GM10847 (cell line): Measurements from ENCODE around the gene TMEM94.

Experiments
- POLR2A ChIP-seq: IDR thresholded peaks from 2 replicates; pipeline ENCODE4 v1.6.1; 2011; ENCODE audit not compliant: insufficient read length; ENCODE audit errors: extremely low read depth

Gene TMEM94

DNA sequence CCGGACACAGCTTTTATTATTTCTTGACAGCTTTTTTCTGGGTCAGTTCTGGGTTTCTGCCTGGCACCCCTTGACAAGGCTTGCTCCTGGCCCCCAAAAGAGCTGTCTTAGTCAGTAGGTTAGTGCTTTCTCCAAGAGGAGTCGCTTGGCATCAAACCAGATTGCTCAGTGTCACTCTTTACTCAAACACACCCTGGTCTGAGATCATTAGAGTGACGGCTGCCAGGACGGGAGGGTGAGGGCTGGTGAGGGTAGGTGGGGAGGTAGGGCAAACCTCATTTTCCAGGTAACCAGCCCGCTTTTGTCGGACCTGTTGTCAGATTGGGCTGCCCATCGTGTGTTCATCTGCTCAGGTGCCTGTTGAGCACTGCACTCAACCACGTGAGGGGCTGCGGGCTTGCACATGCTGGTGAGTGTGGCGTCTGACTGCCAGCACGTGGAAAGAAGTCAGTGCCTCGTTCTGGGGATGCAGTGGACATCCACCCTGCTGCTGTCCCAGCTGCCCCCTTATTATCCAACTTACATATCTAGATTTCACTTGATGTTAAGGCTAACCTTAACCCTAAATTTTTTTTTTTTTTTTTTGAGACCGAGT lies 12.4 kb downstream of the TMEM94 start:
- TF ChIP-seq POLR2A, result no peak

DNA sequence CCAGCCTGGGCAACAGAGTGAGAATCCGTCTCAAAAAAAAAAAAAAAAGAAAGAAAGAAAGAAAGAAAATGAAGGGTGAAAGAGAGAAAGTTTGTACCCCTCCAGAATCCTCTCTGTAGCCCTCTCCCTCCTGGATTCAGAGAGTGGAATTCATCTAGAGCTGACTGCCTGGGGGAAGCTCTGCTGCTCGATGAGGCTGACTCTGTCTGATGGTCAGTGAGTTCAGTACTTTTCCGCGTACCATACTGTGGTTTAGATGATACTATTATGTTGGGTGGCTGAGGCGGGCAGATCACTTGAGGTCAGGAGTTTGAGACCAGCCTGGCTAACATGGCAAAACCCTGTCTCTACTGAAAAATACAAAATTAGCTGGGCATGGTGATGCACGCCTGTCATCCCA lies 14.8 kb downstream of the TMEM94 start:
- TF ChIP-seq POLR2A, result no peak

- no peak for TF ChIP-seq POLR2A
These were observed 15.7 kb downstream of the TMEM94 start for GRCh38 chr17:75472119-75472518.

DNA sequence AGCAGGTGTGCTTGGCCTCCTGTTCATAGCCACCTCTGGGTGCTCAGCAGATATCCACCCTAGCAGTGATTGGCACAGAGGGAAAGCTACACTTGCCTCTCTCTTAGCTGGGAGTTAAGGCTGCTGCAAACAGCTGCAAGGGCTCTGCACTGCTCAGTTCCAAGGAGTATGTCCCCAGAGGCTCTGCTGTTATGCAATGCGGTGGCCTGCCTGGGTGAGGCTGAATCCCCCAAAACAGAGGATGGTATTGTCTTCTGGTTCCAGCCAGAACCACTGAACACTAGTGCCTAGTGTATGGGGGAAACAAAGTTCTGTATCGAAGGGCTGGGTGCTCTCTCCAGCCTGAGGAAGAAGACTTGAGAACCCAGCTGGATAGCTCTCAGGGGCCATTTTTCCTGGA lies 16.8 kb downstream of the TMEM94 start:
- TF ChIP-seq POLR2A, result no peak

DNA sequence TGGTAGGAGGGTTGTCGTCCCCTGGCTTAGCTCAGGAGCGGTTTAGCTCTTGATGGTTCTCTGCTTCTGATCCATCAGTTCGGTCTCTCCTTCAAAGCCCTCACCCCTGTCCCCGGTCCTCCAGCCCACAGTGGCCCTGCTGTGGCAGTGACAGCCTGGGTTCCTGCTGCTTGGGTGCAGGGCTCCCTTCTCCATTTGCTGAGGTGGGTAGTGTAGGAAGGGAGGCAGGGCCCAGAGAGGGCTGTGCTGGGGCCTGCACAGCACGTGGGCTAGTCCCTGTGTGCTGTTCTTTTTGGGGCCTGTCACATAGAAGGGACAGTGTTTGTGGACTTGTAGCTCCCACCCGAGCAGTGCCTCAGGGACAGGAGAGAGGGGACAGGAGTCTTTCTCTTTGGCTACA lies 18.3 kb downstream of the TMEM94 start:
- TF ChIP-seq POLR2A, result no peak

- TF ChIP-seq POLR2A, result no peak
These were observed 18.9 kb downstream of the TMEM94 start for GRCh38 chr17:75475144-75475835.

GRCh38 chr17:75475851-75476250 lies 19.4 kb downstream of the TMEM94 start:
- no peak for TF ChIP-seq POLR2A

- no peak for TF ChIP-seq POLR2A
These were observed 19.8 kb downstream of the TMEM94 start for GRCh38 chr17:75476271-75476671.

DNA sequence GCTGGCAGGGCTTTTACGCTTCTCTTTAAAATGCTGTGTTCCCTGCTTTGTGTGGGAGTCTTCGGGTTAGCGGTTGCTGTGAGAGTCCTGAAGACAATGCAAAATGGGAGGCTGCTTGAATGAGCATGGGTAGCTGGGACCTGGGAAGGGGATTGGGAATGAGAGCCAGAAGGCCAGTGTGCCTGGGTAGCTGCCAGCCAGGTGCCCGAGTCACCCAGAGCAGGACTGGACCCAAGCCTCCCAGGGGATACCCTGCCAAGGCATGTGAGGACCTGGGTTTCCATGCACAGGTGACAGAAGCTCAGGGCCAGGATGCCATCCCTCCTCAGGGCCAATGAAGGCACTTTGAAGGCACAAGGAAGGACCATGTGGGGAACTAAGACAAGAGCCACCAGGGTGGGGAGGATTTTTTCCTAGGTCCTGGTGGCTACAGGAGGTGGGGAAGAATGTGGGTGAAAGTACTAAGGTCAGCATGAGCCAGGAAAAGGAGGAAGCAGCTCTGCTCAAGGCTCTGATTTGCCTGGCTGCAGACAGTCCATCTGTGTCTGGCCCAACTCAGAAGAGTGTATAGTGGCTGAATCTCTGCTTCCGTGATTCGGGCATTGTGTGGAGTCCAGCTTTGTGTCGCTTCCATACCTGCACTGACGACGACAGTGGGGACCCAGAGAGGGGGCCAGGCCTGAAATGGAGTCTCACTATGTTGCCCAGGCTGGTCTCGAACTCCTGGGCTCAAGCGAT lies 20.5 kb downstream of the TMEM94 start:
- TF ChIP-seq POLR2A, result no peak

- no peak for TF ChIP-seq POLR2A
These were observed 22.1 kb downstream of the TMEM94 start for GRCh38 chr17:75478508-75478907.

DNA sequence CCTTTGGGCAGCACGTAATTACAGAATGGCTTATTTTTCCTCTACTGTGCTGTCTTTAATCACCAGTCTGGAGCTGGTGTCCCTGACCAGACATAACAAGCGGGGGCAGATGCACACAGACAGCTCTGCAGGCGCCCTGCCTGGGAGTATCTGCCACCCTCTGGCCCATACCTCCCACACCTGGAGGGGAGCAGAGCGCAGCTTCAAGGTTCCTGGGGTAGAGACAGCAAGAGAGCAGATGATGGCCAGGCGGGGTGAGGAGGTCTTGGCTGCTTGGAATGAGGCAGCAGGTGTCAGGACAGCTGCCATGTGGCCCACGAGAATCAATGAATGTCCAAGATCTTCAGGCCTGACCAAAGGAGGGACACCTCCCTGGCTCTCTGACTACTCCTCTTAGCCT lies 23.8 kb downstream of the TMEM94 start:
- TF ChIP-seq POLR2A, result no peak

DNA sequence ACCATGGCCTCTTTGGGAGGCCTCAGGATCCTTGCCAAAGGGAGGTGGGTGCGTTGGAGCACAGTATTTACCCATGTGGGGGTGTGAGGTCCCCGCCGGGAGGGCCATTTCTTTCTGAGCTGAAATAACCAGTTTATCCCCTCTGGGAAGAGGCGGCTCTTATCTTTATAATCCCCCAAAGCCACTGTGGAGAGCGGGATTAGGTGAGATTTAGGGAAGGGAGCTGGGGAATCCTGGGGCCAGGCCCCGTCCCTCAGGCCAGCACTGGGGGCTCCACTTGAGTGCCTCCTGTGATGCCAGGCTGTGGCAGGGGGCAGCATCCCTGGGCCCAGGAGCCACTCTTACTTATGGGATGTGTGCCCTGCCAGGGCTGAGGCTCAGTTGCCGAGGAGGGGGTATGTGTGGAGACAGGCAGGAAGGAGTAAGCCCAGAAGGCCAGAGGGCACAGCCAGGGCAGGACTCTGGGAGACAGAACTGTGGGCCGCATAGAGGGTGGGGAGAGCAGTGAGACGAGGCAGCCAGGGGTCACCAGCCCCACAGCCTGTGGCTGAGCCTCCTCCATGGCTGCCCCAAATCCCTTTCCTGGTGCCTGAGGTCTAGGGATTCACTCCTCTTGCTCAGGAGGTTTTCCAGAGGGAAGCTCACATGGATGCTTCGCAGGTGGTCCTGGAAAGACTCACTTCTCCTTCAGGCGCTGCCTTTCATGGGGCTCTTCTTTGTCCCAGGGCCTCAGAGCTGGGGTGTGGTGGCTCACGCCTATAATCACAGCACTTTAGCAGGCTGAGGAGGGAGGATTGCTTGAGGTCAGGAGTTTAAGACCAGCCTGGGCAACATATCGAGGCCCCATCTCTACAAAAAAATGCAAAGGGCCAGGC lies 25.0 kb downstream of the TMEM94 start:
- no peak for TF ChIP-seq POLR2A

DNA sequence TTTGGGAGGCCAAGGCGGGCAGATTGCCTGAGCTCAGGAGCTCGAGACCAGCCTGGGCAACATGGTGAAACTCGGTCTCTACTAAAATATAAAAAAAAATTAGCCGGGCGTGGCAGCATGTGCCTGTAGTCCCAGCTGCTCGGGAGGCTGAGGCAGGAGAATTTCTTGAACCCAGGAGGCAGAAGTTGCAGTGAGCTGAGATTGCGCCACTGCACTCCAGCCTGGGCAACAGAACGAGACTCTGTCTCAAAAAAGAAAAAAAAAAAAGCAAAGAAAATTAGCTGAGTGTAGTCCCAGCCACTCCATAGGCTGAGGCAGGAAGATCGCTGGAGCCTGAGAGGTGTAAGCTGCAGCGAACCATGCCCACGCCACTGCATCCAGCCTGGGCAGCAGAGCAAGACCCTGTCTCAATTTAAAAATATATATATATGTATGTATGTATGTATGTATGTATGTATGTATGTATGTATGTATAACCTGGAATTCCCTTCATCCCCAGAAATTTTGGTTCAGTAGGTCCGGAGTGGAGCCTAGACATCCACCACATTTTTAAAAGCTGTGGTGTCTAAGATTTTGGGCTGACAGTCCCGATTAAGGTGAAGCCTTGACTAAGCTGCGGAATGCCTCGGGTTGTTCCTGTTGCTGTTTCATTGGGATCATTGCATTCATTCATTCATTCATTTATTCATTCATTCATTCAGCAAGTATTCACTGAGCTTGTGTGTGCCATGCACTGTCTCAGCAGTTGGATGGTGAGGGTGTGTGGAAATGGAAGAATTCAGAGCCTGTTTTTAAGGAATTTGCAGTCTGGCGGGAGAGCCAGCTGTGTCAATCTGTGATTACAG lies 25.9 kb downstream of the TMEM94 start:
- no peak for TF ChIP-seq POLR2A

DNA sequence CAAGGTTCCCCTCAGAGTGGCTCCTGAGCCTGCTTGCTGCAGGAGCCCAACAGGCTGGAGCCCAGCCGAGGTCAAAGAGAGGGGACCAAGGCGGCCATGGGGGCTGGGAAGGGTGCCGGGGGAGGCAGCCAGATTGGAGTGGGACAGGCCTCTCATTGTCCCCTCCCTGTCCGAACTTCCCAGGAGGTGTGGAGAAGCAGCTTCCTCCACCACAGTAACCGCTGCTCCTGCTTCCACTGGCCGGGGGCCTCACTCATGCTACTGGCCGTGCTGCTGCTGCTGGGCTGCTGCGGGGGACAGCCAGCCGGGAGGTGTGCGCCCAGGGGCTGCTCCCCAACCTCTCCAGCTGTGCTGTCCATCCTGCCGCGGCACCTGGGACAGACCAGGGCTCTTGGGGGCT lies 29.3 kb downstream of the TMEM94 start:
- TF ChIP-seq POLR2A, result no peak

GRCh38 chr17:75486151-75486550 lies 29.7 kb downstream of the TMEM94 start:
- TF ChIP-seq POLR2A, result no peak
